Endothelial cell of umbilical vein (primary cell): ENCODE data around the gene ZNF438. TPM values are rescaled to one million over a fixed set of nuclear protein-coding genes. Genes with fewer than 3 reads are reported as not detected.

Experiments used
- BruUV-seq: library from RNA; stranded (reverse); fragments of 400-500 nt; replicated peaks from 2 replicates; lab custom pipeline; 2021; lab: Mats Ljungman, UMichigan
- CTCF ChIA-PET: fragments of 300-600, 350-600 bp; sonication (Branson Sonifier 250); formaldehyde crosslinking; loops from one replicate; lab custom pipeline; 2021; ENCODE audit warnings: antibody characterized with exemption, inconsistent platforms; lab: Charles Lee
- POLR2A ChIA-PET: fragments of 300-600, 350-600 bp; sonication (Branson Sonifier 250); formaldehyde crosslinking; loops from one replicate; lab custom pipeline; 2021; ENCODE audit warnings: antibody characterized with exemption, inconsistent platforms; lab: Charles Lee
- DNase-seq: peaks from one replicate; pipeline ENCODE4 v3.0.0-alpha.2; 2011; ENCODE audit warnings: low read depth, low spot score
- FAIRE-seq: peaks from 2 replicates; lab custom pipeline; 2011; peaks lifted over from hg19 to GRCh38; lab: Jason Lieb, UNC
- H2AFZ ChIP-seq: 2 replicates; pipeline ENCODE4 v1.6.0; 2012; ENCODE audit warnings: low read depth, low read length, control low read depth, inconsistent platforms
- H3K27ac ChIP-seq: 2 replicates; pipeline ENCODE4 v1.5.1; 2011; ENCODE audit warnings: low read depth, mild to moderate bottlenecking, control low read depth, low read length, moderate library complexity; ENCODE audit not compliant: insufficient read depth
- H3K27me3 ChIP-seq, 2 experiments: 2 replicates each; pipeline versions ENCODE4 v1.6.0 to v1.6.1; 2011; ENCODE audit warnings: low read length in 2 of 2, mixed read lengths in 1 of 2; ENCODE audit not compliant: control insufficient read depth in 2 of 2, insufficient read depth in 2 of 2
- H3K36me3 ChIP-seq, 2 experiments: 2 replicates in 1 of 2; 3 replicates in 1 of 2; pipeline ENCODE4 v1.5.1; 2011; ENCODE audit warnings: low read length in 2 of 2, mild to moderate bottlenecking in 1 of 2, moderate library complexity in 1 of 2; ENCODE audit not compliant: control insufficient read depth in 2 of 2, insufficient read depth in 2 of 2; ENCODE audit errors: extremely low read depth in 1 of 2
- H3K4me1 ChIP-seq: 3 replicates; pipeline ENCODE4 v1.5.1; 2011; ENCODE audit warnings: mild to moderate bottlenecking, low read length; ENCODE audit not compliant: control insufficient read depth, insufficient read depth; ENCODE audit errors: extremely low read depth
- H3K4me2 ChIP-seq: 2 replicates; pipeline ENCODE4 v1.6.1; 2011; ENCODE audit warnings: low read length, control low read depth, mixed read lengths; ENCODE audit not compliant: insufficient read depth
- H3K4me3 ChIP-seq, 3 experiments: fragments of 200-600 bp in 1 of 3; sonication (generic), shearing (Covaris generic) in 1 of 3; replicated peaks in 1 of 3; 2 replicates each; pipeline ENCODE4 v1.5.1; 2011 to 2016; ENCODE audit warnings: control low read depth in 3 of 3, low read length in 3 of 3, mild to moderate bottlenecking in 2 of 3, inconsistent platforms in 1 of 3, low read depth in 1 of 3, moderate library complexity in 1 of 3; ENCODE audit not compliant: insufficient read depth in 1 of 3
- H3K79me2 ChIP-seq: 2 replicates; pipeline ENCODE4 v1.6.0; 2012; ENCODE audit warnings: low read length, inconsistent platforms; ENCODE audit not compliant: control insufficient read depth, insufficient read depth
- H3K9ac ChIP-seq: replicated peaks from 2 replicates; pipeline ENCODE3; 2011; ENCODE audit warnings: low read length, control low read depth; ENCODE audit not compliant: insufficient read depth; ENCODE audit errors: extremely low read depth
- H3K9me1 ChIP-seq: replicated peaks from 3 replicates; pipeline ENCODE4 v1.6.0; 2011; ENCODE audit warnings: mild to moderate bottlenecking, low read length; ENCODE audit not compliant: control insufficient read depth, insufficient read depth; ENCODE audit errors: extremely low read depth
- H3K9me3 ChIP-seq: replicated peaks from 2 replicates; pipeline ENCODE4 v1.5.1; 2012; ENCODE audit warnings: low read length, inconsistent platforms; ENCODE audit not compliant: control insufficient read depth, insufficient read depth
- H4K20me1 ChIP-seq: replicated peaks from 2 replicates; pipeline ENCODE3; 2011; ENCODE audit warnings: mild to moderate bottlenecking, low read length; ENCODE audit not compliant: control insufficient read depth, insufficient read depth; ENCODE audit errors: extremely low read depth
- EZH2 ChIP-seq: IDR thresholded peaks from 2 replicates; pipeline ENCODE4 v1.6.1; 2012; ENCODE audit warnings: borderline replicate concordance, low read depth, mild to moderate bottlenecking, moderate library complexity, low read length, inconsistent platforms; ENCODE audit not compliant: severe bottlenecking
- FOS ChIP-seq: IDR thresholded peaks from 2 replicates; pipeline ENCODE4 v1.6.1; 2011; ENCODE audit warnings: mild to moderate bottlenecking, low read length, moderate library complexity, borderline replicate concordance; ENCODE audit not compliant: insufficient read depth
- GATA2 ChIP-seq: IDR thresholded peaks from 2 replicates; pipeline ENCODE4 v1.7.0; 2011; ENCODE audit warnings: low read depth, mild to moderate bottlenecking, moderate library complexity, mixed read lengths, low read length; ENCODE audit not compliant: insufficient read length, insufficient read depth
- JUN ChIP-seq: IDR thresholded peaks from 2 replicates; pipeline ENCODE4 v1.6.1; 2011; ENCODE audit warnings: borderline replicate concordance, low read depth; ENCODE audit not compliant: insufficient read length, insufficient read depth
- MYC ChIP-seq: IDR thresholded peaks from one replicate; pipeline ENCODE4 v1.6.1; 2011; ENCODE audit warnings: mild to moderate bottlenecking, low read depth, low read length
- POLR2A ChIP-seq: IDR thresholded peaks from 2 replicates; pipeline ENCODE4 v1.6.1; 2012; ENCODE audit warnings: low read depth, mild to moderate bottlenecking, control low read depth, low read length
- POLR2AphosphoS5 ChIP-seq: IDR thresholded peaks from 2 replicates; pipeline ENCODE4 v1.6.1; 2012; ENCODE audit warnings: low read depth, mild to moderate bottlenecking, control low read depth, low read length, moderate library complexity; ENCODE audit not compliant: insufficient read depth
- dilution Hi-C: fragments of 300-500 bp; cut with MboI; formaldehyde crosslinking; loops from one replicate; pipeline ENCODE4 v1.15.0; 2019; ENCODE audit warnings: low sequenced_read_pairs; ENCODE audit not compliant: extremely low pct_ligation_motif_present
- intact Hi-C: fragments of 100-400 bp; cut with micrococcal nuclease; formaldehyde crosslinking; loops from one replicate; pipeline ENCODE4 v1.10.0; 2022
- polyA plus RNA-seq, 4 experiments: library from polyadenylated mRNA; depleted of rRNA in 3 of 4; stranded (reverse) in 3 of 4; unstranded in 1 of 4; fragments of >200 nt; gene quantifications; 2 replicates each; pipeline versions ENCODE4 v1.2.1 to v1.2.3, GENCODE V29; 2011 to 2012; ENCODE audit warnings: missing spikeins in 1 of 4
- total RNA-seq: library from RNA; stranded (reverse); gene quantifications from 2 replicates; pipeline ENCODE4 v1.2.3, GENCODE V29; 2021
- TF ChIP-seq, protein P1 (sequence below), 2 donors: IDR thresholded peaks; 1 replicate in 1 of 2; 2 replicates in 1 of 2; pipeline ENCODE4 v1.5.1; 2011; ENCODE audit warnings: low read length in 2 of 2, mild to moderate bottlenecking in 2 of 2, moderate library complexity in 2 of 2, control low read depth in 1 of 2, inconsistent platforms in 1 of 2, low read depth in 1 of 2; ENCODE audit not compliant: insufficient read depth in 1 of 2; ENCODE audit errors: extremely low read depth in 1 of 2
- TF ChIP-seq, protein P2 (sequence below): IDR thresholded peaks from 2 replicates; pipeline ENCODE4 v1.6.1; 2011; ENCODE audit not compliant: insufficient read depth, insufficient read length

The ZNF438 gene
- total and polyA plus RNA-seq, 2 donors (not counting 3 experiments of a cell fraction or from before 2014, with no cell fraction given): 7.2 to 15.1 TPM

DNA sequence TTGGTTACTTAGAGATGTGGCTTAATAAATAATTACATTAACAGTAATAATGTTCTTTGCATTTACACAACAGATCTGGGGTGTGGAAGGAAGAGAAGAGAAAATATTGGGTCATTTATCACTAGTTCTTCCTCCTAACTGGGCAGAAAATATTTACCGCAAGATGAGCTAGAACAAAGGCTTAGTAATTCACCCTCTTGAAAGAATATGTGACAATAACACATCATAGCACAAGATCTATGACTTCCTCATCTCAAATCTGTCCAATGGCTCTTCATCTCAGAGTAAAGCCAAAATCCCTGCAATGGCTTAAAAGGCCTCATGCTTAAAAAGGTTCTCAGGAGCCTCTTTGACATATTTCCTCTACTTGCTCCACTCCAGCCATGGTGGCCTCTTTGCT is 178.6 kb downstream of the ZNF438 start:
- ChIA-PET POLR2A (no interaction called here), CTCF (no interaction called here)
- no TSS peak for BruUV-seq
- Histone ChIP-seq H3K4me1 (peaks cover 31% of the 10 kb centered on the region), H3K36me3 (peaks cover 0 to 2% of the 10 kb centered on the region in 2 experiments), H3K9me3 (no peaks in the 10 kb centered on the region), H3K9ac (no peak overlapping the region), H3K4me3 (no peak overlapping the region), H4K20me1 (no peaks in the 10 kb centered on the region), H3K79me2 (no peaks in the 10 kb centered on the region), H2AFZ (no peak overlapping the region), H3K4me2 (no peak overlapping the region), H3K9me1 (no peaks in the 10 kb centered on the region), H3K27me3 (no peaks in the 10 kb centered on the region), H3K27ac (no peak overlapping the region)
- TF ChIP-seq EZH2 (no peak), JUN (no peak), FOS (no peak), POLR2AphosphoS5 (no peak), POLR2A (no peak), MYC (no peak), GATA2 (no peak)
- TF ChIP-seq, protein P1, sequence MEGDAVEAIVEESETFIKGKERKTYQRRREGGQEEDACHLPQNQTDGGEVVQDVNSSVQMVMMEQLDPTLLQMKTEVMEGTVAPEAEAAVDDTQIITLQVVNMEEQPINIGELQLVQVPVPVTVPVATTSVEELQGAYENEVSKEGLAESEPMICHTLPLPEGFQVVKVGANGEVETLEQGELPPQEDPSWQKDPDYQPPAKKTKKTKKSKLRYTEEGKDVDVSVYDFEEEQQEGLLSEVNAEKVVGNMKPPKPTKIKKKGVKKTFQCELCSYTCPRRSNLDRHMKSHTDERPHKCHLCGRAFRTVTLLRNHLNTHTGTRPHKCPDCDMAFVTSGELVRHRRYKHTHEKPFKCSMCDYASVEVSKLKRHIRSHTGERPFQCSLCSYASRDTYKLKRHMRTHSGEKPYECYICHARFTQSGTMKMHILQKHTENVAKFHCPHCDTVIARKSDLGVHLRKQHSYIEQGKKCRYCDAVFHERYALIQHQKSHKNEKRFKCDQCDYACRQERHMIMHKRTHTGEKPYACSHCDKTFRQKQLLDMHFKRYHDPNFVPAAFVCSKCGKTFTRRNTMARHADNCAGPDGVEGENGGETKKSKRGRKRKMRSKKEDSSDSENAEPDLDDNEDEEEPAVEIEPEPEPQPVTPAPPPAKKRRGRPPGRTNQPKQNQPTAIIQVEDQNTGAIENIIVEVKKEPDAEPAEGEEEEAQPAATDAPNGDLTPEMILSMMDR (IDR thresholded peaks at IDR 0.05; ENCODE audit: extremely low read depth in 1 of 2, insufficient read depth in 1 of 2, low read depth in 1 of 2, low read length in 2 of 2): no peak
- TF ChIP-seq, protein P2, sequence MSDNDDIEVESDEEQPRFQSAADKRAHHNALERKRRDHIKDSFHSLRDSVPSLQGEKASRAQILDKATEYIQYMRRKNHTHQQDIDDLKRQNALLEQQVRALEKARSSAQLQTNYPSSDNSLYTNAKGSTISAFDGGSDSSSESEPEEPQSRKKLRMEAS: no peak
- no peak for DNase-seq
- dilution Hi-C loops (no loop called here), intact Hi-C loops (no loop called here)
- FAIRE-seq: no peak
